Measurements from ENCODE around the gene PHIP.

PHIP gene

DNA sequence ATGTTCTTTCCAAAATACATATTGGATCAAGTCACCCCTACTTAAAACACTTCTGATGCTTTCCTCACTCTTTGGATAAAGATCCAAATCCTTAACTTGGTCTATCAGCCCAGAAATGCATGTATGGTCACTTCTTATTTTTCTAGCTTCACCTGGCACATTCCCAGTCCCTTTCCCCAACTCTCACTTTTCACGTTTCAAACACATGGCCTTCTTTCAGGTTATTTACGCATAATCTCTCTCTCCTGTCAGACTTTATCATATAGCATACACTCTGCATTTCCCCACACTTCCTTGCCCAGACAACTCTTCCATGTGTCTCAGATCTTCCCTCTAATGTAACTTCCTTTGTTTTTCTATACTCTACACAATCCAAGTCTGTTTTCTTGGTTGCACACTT, 12.8 kb downstream of the PHIP start:
- H4K20me1 ChIP-seq (ENCODE audit: insufficient read depth, low read length): peaks cover 50% of the 10 kb centered on the region
- H3K79me2 ChIP-seq (ENCODE audit: low read length): peaks cover 73% of the 10 kb centered on the region
- H3K36me3 ChIP-seq (replicated peaks; ENCODE audit: low read depth, low read length): peaks cover 18% of the 10 kb centered on the region
- TF ChIP-seq, protein P1, sequence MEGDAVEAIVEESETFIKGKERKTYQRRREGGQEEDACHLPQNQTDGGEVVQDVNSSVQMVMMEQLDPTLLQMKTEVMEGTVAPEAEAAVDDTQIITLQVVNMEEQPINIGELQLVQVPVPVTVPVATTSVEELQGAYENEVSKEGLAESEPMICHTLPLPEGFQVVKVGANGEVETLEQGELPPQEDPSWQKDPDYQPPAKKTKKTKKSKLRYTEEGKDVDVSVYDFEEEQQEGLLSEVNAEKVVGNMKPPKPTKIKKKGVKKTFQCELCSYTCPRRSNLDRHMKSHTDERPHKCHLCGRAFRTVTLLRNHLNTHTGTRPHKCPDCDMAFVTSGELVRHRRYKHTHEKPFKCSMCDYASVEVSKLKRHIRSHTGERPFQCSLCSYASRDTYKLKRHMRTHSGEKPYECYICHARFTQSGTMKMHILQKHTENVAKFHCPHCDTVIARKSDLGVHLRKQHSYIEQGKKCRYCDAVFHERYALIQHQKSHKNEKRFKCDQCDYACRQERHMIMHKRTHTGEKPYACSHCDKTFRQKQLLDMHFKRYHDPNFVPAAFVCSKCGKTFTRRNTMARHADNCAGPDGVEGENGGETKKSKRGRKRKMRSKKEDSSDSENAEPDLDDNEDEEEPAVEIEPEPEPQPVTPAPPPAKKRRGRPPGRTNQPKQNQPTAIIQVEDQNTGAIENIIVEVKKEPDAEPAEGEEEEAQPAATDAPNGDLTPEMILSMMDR (IDR thresholded peaks at IDR 0.05; ENCODE audit: low read depth, low read length): no peak
- TF ChIP-seq EZH2phosphoT487 (IDR thresholded peaks at IDR 0.05; ENCODE audit: low read depth): no peak
- H3K4me3 ChIP-seq (ENCODE audit: low read length): no peak overlapping the region
- H3K4me2 ChIP-seq (ENCODE audit: low read length): no peak overlapping the region
- H3K9me3 ChIP-seq (ENCODE audit: insufficient read depth, low read length): no peaks in the 10 kb centered on the region
- peaks cover 11% of the 10 kb centered on the region for H3K4me1 ChIP-seq (ENCODE audit: low read length)
- H3K27ac ChIP-seq (ENCODE audit: low read length): no peak overlapping the region
- H3K27me3 ChIP-seq (ENCODE audit: low read depth, low read length): no peaks in the 10 kb centered on the region
- H2AFZ ChIP-seq (ENCODE audit: low read depth, low read length): no peak overlapping the region
- H3K9ac ChIP-seq (ENCODE audit: low read length): no peak overlapping the region

DNA sequence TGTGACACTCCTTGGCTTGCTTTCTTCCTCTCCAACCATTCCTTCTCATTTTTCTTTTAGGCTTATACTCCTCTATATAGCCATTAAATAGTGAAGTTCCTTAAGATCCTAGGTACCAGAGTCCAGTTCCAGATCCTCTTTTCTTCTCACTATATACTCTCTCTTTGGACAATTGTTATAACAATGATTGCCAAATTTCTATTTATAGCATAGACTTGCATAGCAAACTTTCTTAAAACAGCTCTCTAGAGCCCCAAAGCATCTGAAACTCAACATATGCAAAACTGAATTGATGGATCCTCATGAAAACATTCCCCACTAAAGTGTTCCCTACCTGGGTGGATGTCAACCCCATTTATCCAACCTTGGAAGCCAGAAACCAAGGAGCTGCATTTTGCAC, 13.4 kb downstream of the PHIP start:
- H2AFZ ChIP-seq (ENCODE audit: low read depth, low read length): no peak overlapping the region
- H3K9ac ChIP-seq (ENCODE audit: low read length): no peak overlapping the region
- H3K27me3 ChIP-seq (ENCODE audit: low read depth, low read length): no peaks in the 10 kb centered on the region
- H3K27ac ChIP-seq (ENCODE audit: low read length): no peak overlapping the region
- H3K79me2 ChIP-seq (ENCODE audit: low read length): peaks cover 67% of the 10 kb centered on the region
- peaks cover 23% of the 10 kb centered on the region for H3K36me3 ChIP-seq (replicated peaks; ENCODE audit: low read depth, low read length)
- no peak overlapping the region for H3K4me3 ChIP-seq (ENCODE audit: low read length)
- no peaks in the 10 kb centered on the region for H3K9me3 ChIP-seq (ENCODE audit: insufficient read depth, low read length)
- H4K20me1 ChIP-seq (ENCODE audit: insufficient read depth, low read length): peaks cover 45% of the 10 kb centered on the region
- H3K4me1 ChIP-seq (ENCODE audit: low read length): peaks cover 6% of the 10 kb centered on the region; the same call in 1 of the 2 replicates
- TF ChIP-seq EZH2phosphoT487 (IDR thresholded peaks at IDR 0.05; ENCODE audit: low read depth): no peak
- TF ChIP-seq, protein P1 (IDR thresholded peaks at IDR 0.05; ENCODE audit: low read depth, low read length): no peak
- no peak overlapping the region for H3K4me2 ChIP-seq (ENCODE audit: low read length)

DNA sequence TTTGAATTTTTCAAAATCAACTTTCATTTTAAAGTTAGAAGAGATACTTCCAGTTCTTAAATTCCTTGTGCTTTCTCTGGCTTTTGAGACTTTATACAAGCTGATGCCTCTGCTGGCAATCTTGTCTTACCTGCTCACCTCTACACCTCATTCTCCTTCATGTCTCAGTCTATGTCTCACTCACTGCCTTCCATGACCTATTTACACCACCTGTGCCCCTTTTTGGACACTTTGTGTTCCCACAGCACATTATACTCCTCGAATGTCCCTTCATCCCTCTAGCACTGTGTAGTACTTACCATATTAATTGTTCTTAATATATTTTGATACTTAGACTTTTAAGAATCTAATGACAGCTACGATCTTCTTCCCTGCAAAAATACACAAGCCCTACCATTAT, 15.3 kb downstream of the PHIP start:
- H3K27me3 ChIP-seq (ENCODE audit: low read depth, low read length): no peaks in the 10 kb centered on the region
- H3K4me3 ChIP-seq (ENCODE audit: low read length): no peak overlapping the region
- no peak overlapping the region for H2AFZ ChIP-seq (ENCODE audit: low read depth, low read length)
- H3K27ac ChIP-seq (ENCODE audit: low read length): no peak overlapping the region
- H3K79me2 ChIP-seq (ENCODE audit: low read length): peaks cover 50% of the 10 kb centered on the region
- H3K9ac ChIP-seq (ENCODE audit: low read length): no peak overlapping the region
- TF ChIP-seq EZH2phosphoT487 (IDR thresholded peaks at IDR 0.05; ENCODE audit: low read depth): no peak
- TF ChIP-seq, protein P1 (IDR thresholded peaks at IDR 0.05; ENCODE audit: low read depth, low read length): no peak
- peaks cover 34% of the 10 kb centered on the region for H3K36me3 ChIP-seq (replicated peaks; ENCODE audit: low read depth, low read length)
- peaks cover 43% of the 10 kb centered on the region for H4K20me1 ChIP-seq (ENCODE audit: insufficient read depth, low read length)
- peaks cover 6% of the 10 kb centered on the region; the same call in 1 of the 2 replicates for H3K4me1 ChIP-seq (ENCODE audit: low read length)
- H3K9me3 ChIP-seq (ENCODE audit: insufficient read depth, low read length): no peaks in the 10 kb centered on the region
- H3K4me2 ChIP-seq (ENCODE audit: low read length): no peak overlapping the region

DNA sequence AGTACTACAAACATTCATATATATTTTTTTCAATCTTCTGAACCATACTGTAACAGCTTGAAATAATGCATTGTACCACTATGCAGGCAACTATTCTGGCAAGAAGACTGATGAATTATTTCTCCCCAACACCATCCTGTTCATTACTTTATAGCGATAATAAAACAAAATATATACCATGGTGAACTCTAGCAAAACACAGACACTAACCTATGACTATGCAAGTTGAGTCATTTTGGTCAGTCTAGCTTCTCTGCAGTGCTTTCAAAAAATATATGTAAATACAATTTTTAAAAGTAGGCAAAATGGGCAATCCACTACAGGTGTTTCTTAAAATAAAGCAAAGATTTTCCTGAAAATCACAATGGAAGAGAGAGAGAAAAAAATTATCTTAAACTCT, 20.3 kb downstream of the PHIP start:
- Histone ChIP-seq H3K4me2 (ENCODE audit: low read length) (no peak overlapping the region), H3K4me3 (ENCODE audit: low read length) (no peak overlapping the region), H2AFZ (ENCODE audit: low read depth, low read length) (no peak overlapping the region), H3K27me3 (ENCODE audit: low read depth, low read length) (no peaks in the 10 kb centered on the region), H3K36me3 (replicated peaks; ENCODE audit: low read depth, low read length) (peaks cover 73% of the 10 kb centered on the region), H3K4me1 (ENCODE audit: low read length) (no peaks in the 10 kb centered on the region), H3K9ac (ENCODE audit: low read length) (no peak overlapping the region), H3K9me3 (ENCODE audit: insufficient read depth, low read length) (no peaks in the 10 kb centered on the region), H3K27ac (ENCODE audit: low read length) (no peak overlapping the region), H3K79me2 (ENCODE audit: low read length) (peaks cover 11% of the 10 kb centered on the region), H4K20me1 (ENCODE audit: insufficient read depth, low read length) (peaks cover 10% of the 10 kb centered on the region; the same call in 1 of the 2 replicates)
- TF ChIP-seq EZH2phosphoT487 (IDR thresholded peaks at IDR 0.05; ENCODE audit: low read depth): no peak
- TF ChIP-seq, protein P1 (IDR thresholded peaks at IDR 0.05; ENCODE audit: low read depth, low read length): no peak

Data from OCI-LY3 (cell line).